Measurements from ENCODE around the gene ZNF74. TPM values are rescaled to one million over a fixed set of nuclear protein-coding genes. Genes with fewer than 3 reads are reported as not detected.

The ZNF74 gene
- polyA plus RNA-seq, 1 donor from 2014 or later, result 75.6 TPM

GRCh38 chr22:20420157-20420842 is 26.3 kb downstream of the ZNF74 start:
- Histone ChIP-seq H3K79me2 (replicated peaks; ENCODE audit: insufficient read depth, low read length) (no peaks in the 10 kb centered on the region), H3K4me2 (ENCODE audit: low read length) (no peak overlapping the region), H3K9me2 (ENCODE audit: insufficient read depth, low read length) (no peaks in the 10 kb centered on the region), H3K9me3 (ENCODE audit: low read length) (no peaks in the 10 kb centered on the region), H3K4me3 (ENCODE audit: low read length) (no peak overlapping the region), H4K20me1 (ENCODE audit: insufficient read depth) (no peaks in the 10 kb centered on the region), H3K27me3 (ENCODE audit: insufficient read depth, low read depth, low read length) (no peaks in the 10 kb centered on the region), H3F3A (ENCODE audit: insufficient read depth, low read length, poor library complexity, severe bottlenecking) (no peaks in the 10 kb centered on the region), H3K9ac (ENCODE audit: low read length) (no peak overlapping the region), H3K27ac (ENCODE audit: low read length) (no peak overlapping the region), H2AFZ (ENCODE audit: low read depth, low read length) (no peak overlapping the region), H3K36me3 (ENCODE audit: insufficient read depth, low read length) (no peaks in the 10 kb centered on the region)
- TF ChIP-seq EZH2 (IDR thresholded peaks at IDR 0.05; ENCODE audit: borderline replicate concordance, insufficient read depth, low read length, poor library complexity, severe bottlenecking), result no peak
- no peak for TF ChIP-seq REST (IDR thresholded peaks at IDR 0.05; ENCODE audit: borderline replicate concordance)
- no peak for TF ChIP-seq SMC3 (conservative IDR thresholded peaks at IDR 0.05; ENCODE audit: poor library complexity)
- no peak for TF ChIP-seq CTCF (IDR thresholded peaks at IDR 0.05; ENCODE audit: poor library complexity, severe bottlenecking)
- no peak for TF ChIP-seq MXI1 (conservative IDR thresholded peaks at IDR 0.05; ENCODE audit: poor library complexity, severe bottlenecking)

GRCh38 chr22:20421507-20421874 is 27.5 kb downstream of the ZNF74 start:
- Histone ChIP-seq H3K9me2 (ENCODE audit: insufficient read depth, low read length) (no peaks in the 10 kb centered on the region), H3K9ac (ENCODE audit: low read length) (no peak overlapping the region)

More at GRCh38 chr22:20421507-20421874, 27.5 kb downstream of the ZNF74 start:
- Histone ChIP-seq H3K4me2 (ENCODE audit: low read length) (no peak overlapping the region), H3K79me2 (replicated peaks; ENCODE audit: insufficient read depth, low read length) (no peaks in the 10 kb centered on the region), H3K4me3 (ENCODE audit: low read length) (no peak overlapping the region), H3F3A (ENCODE audit: insufficient read depth, low read length, poor library complexity, severe bottlenecking) (no peaks in the 10 kb centered on the region), H4K20me1 (ENCODE audit: insufficient read depth) (no peaks in the 10 kb centered on the region), H3K36me3 (ENCODE audit: insufficient read depth, low read length) (no peaks in the 10 kb centered on the region), H2AFZ (ENCODE audit: low read depth, low read length) (no peak overlapping the region), H3K27me3 (ENCODE audit: insufficient read depth, low read depth, low read length) (no peaks in the 10 kb centered on the region), H3K27ac (ENCODE audit: low read length) (no peak overlapping the region), H3K9me3 (ENCODE audit: low read length) (no peaks in the 10 kb centered on the region)
- TF ChIP-seq RAD21 (conservative IDR thresholded peaks at IDR 0.05), result no peak
- no peak for TF ChIP-seq SMC3 (conservative IDR thresholded peaks at IDR 0.05; ENCODE audit: poor library complexity)
- no peak for TF ChIP-seq EP300 (conservative IDR thresholded peaks at IDR 0.05; ENCODE audit: poor library complexity, severe bottlenecking)
- TF ChIP-seq MXI1 (conservative IDR thresholded peaks at IDR 0.05; ENCODE audit: poor library complexity, severe bottlenecking), result no peak
- no peak for TF ChIP-seq POLR2AphosphoS5 (IDR thresholded peaks at IDR 0.05)
- TF ChIP-seq TAF1 (IDR thresholded peaks at IDR 0.05; ENCODE audit: low read depth), result no peak
- TF ChIP-seq REST (IDR thresholded peaks at IDR 0.05; ENCODE audit: borderline replicate concordance), result no peak
- no peak for TF ChIP-seq EZH2 (IDR thresholded peaks at IDR 0.05; ENCODE audit: borderline replicate concordance, insufficient read depth, low read length, poor library complexity, severe bottlenecking)
- TF ChIP-seq CTCF (IDR thresholded peaks at IDR 0.05; ENCODE audit: poor library complexity, severe bottlenecking), result no peak

Data from neural cell (in vitro differentiated cells).